Endodermal cell (in vitro differentiated cells): ENCODE measurements around the gene VOPP1. TPM values are rescaled to one million over a fixed set of nuclear protein-coding genes. Genes with fewer than 3 reads are reported as not detected.

ENCODE experiments used
- DNase-seq: peaks from one replicate; pipeline ENCODE4 v3.0.0-alpha.2; 2017
- H3K27ac ChIP-seq: 2 replicates; pipeline ENCODE4 v1.5.1; 2013; ENCODE audit warnings: mild to moderate bottlenecking, low read depth, low read length, moderate library complexity
- H3K27me3 ChIP-seq: 2 replicates; pipeline ENCODE4 v1.6.1; 2013; ENCODE audit warnings: mild to moderate bottlenecking, low read length, moderate library complexity; ENCODE audit not compliant: insufficient read depth, control insufficient read depth, poor library complexity, severe bottlenecking
- H3K36me3 ChIP-seq: 2 replicates; pipeline ENCODE4 v1.7.0; 2013; ENCODE audit warnings: mild to moderate bottlenecking, low read length, moderate library complexity; ENCODE audit not compliant: control insufficient read depth, insufficient read depth
- H3K4me1 ChIP-seq: one replicate; pipeline ENCODE4 v1.7.0; 2013; ENCODE audit warnings: low read length; ENCODE audit not compliant: control insufficient read depth, insufficient read depth
- H3K4me3 ChIP-seq: 2 replicates; pipeline ENCODE4 v1.5.1; 2013; ENCODE audit warnings: mild to moderate bottlenecking, low read length, moderate library complexity
- H3K9ac ChIP-seq: 2 replicates; pipeline ENCODE4 v1.6.1; 2013; ENCODE audit warnings: mild to moderate bottlenecking, low read length, moderate library complexity; ENCODE audit not compliant: poor library complexity, severe bottlenecking; ENCODE audit errors: extremely low read depth
- H3K9me3 ChIP-seq: 2 replicates; pipeline ENCODE4 v1.6.1; 2013; ENCODE audit warnings: mild to moderate bottlenecking, low read length, moderate library complexity; ENCODE audit not compliant: control insufficient read depth
- H3K27ac Mint-ChIP-seq: 2 replicates; pipeline ENCODE4 v1.8.0; 2020; ENCODE audit warnings: mixed read lengths
- H3K27me3 Mint-ChIP-seq: 2 replicates; pipeline ENCODE4 v1.8.0; 2021; ENCODE audit warnings: mild to moderate bottlenecking, mixed read lengths; ENCODE audit not compliant: insufficient read depth
- H3K36me3 Mint-ChIP-seq: 2 replicates; pipeline ENCODE4 v1.8.0; 2020; ENCODE audit warnings: low read depth, mixed read lengths
- H3K4me1 Mint-ChIP-seq: 2 replicates; pipeline ENCODE4 v1.8.0; 2020; ENCODE audit warnings: mixed read lengths
- H3K4me3 Mint-ChIP-seq: 2 replicates; pipeline ENCODE4 v1.8.0; 2020; ENCODE audit warnings: mild to moderate bottlenecking, moderate library complexity, mixed read lengths
- H3K9me3 Mint-ChIP-seq: 2 replicates; pipeline ENCODE4 v1.8.0; 2020; ENCODE audit warnings: mild to moderate bottlenecking, mixed read lengths
- CTCF ChIP-seq: fragments of 200-600 bp; sonication (generic); conservative IDR thresholded peaks from 2 replicates; pipeline ENCODE4 v1.5.0; 2021; ENCODE audit warnings: antibody characterized with exemption, mild to moderate bottlenecking
- WGBS, 2 experiments: methylation state at CpG; one replicate each; pipeline versions ENCODE4 v1.1.5 to v1.1.7; 2013; ENCODE audit warnings: missing lambda C conversion rate in 2 of 2, mixed read lengths in 1 of 2; ENCODE audit not compliant: insufficient coverage in 1 of 2, insufficient read length in 1 of 2; 5-methylcytosine and 5-hydroxymethylcytosine counted together
- total RNA-seq, 2 donors: library from RNA; stranded (reverse); fragmentation: NEBNext Ultra II Directional in 1 of 2; extraction: Animal tissue kit (Norgen Biotek cat#: 25700) in 1 of 2; gene quantifications; 2 replicates in 1 of 2; 3 replicates in 1 of 2; pipeline ENCODE4 v1.2.1, GENCODE V29; 2021

The VOPP1 gene
- total RNA-seq, 2 donors from 2014 or later = 48.8 to 53.6 TPM

GRCh38 chr7:55488804-55489340 is 83.4 kb downstream of the VOPP1 start:
- 93% methylated on average over 4 to 6 of the region's 6 CpGs for WGBS, 2 experiments
- peak overlapping the region; percentile 79 for H3K27ac ChIP-seq
- no peaks in the 10 kb centered on the region for H3K9me3 Mint-ChIP-seq
- H3K36me3 ChIP-seq = peaks cover 17% of the 10 kb centered on the region
- H3K4me3 Mint-ChIP-seq = no peak overlapping the region
- peaks cover 3% of the 10 kb centered on the region for H3K4me1 Mint-ChIP-seq
- no peak for DNase-seq
- no peaks in the 10 kb centered on the region for H3K27me3 ChIP-seq
- no peaks in the 10 kb centered on the region for H3K4me1 ChIP-seq
- no peaks in the 10 kb centered on the region for H3K27me3 Mint-ChIP-seq
- no peak for TF ChIP-seq CTCF
- H3K4me3 ChIP-seq = no peak overlapping the region
- no peaks in the 10 kb centered on the region for H3K9me3 ChIP-seq
- peak overlapping the region; percentile 41 for H3K27ac Mint-ChIP-seq
- H3K9ac ChIP-seq = no peak overlapping the region
- H3K36me3 Mint-ChIP-seq = peaks cover 13% of the 10 kb centered on the region

- Mint-ChIP-seq H3K36me3 (peaks cover 13% of the 10 kb centered on the region), H3K9me3 (no peaks in the 10 kb centered on the region), H3K27ac (no peak overlapping the region)
Measured at GRCh38 chr7:55488216-55488615, 84.1 kb downstream of the VOPP1 start.

GRCh38 chr7:55486991-55487390 is 85.3 kb downstream of the VOPP1 start:
- Mint-ChIP-seq H3K9me3 (no peaks in the 10 kb centered on the region), H3K4me3 (no peak overlapping the region), H3K27ac (no peak overlapping the region), H3K4me1 (peaks cover 3% of the 10 kb centered on the region), H3K36me3 (peaks cover 13% of the 10 kb centered on the region), H3K27me3 (no peaks in the 10 kb centered on the region)
- H3K27ac ChIP-seq = no peak overlapping the region
- H3K9ac ChIP-seq = no peak overlapping the region
- WGBS, 2 experiments = 97 to 100% methylated on average over 4 to 7 of the region's 7 CpGs
- H3K27me3 ChIP-seq = no peaks in the 10 kb centered on the region
- no peak for TF ChIP-seq CTCF
- no peak for DNase-seq
- no peaks in the 10 kb centered on the region for H3K4me1 ChIP-seq
- H3K36me3 ChIP-seq = peaks cover 17% of the 10 kb centered on the region
- H3K9me3 ChIP-seq = no peaks in the 10 kb centered on the region
- H3K4me3 ChIP-seq = no peak overlapping the region

More at GRCh38 chr7:55488216-55488615, 84.1 kb downstream of the VOPP1 start:
- Mint-ChIP-seq H3K4me1 (peaks cover 3% of the 10 kb centered on the region), H3K4me3 (no peak overlapping the region), H3K27me3 (no peaks in the 10 kb centered on the region)
- Histone ChIP-seq H3K9me3 (no peaks in the 10 kb centered on the region), H3K4me3 (no peak overlapping the region), H3K9ac (no peak overlapping the region), H3K4me1 (no peaks in the 10 kb centered on the region), H3K27ac (no peak overlapping the region), H3K27me3 (no peaks in the 10 kb centered on the region), H3K36me3 (peaks cover 17% of the 10 kb centered on the region)
- TF ChIP-seq CTCF = no peak
- DNase-seq = no peak
- 81 to 100% methylated on average over 2 to 6 of the region's 6 CpGs for WGBS, 2 experiments
